ENCODE results near the gene ST8SIA2. TPM values are rescaled to one million over a fixed set of nuclear protein-coding genes. Genes with fewer than 3 reads are reported as not detected.

ST8SIA2 gene
- total and polyA plus RNA-seq, 7 donors = 0.03 to 0.79 (median 0.12) TPM; not detected in 4

DNA sequence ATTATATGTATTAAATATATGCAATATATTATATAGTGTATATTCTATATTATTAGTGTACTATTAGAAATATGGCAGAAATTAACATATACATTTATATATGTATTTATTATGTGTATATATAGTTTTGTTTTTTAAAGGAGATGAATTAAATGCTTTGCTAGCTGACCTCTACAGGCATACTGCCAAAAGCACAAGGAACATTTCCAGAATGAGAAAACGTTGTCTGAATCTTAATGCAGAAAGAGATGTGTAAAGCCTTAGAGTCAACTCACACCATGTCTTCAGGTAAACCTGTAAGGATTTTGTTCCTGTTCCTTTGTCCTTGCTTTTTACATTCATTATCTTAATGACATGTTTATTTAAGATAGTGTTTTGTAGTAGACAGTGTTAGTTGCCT is 111.9 kb downstream of the ST8SIA2 start:
- no peak for DNase-seq
- Histone ChIP-seq H3K36me3 (ENCODE audit: insufficient read depth in 1 of 2, low read depth in 1 of 2) (no peaks in the 10 kb centered on the region), H3K27me3 (ENCODE audit: insufficient read depth in 3 of 3, low read length in 2 of 3) (peaks cover 0 to 4% (median 3%) of the 10 kb centered on the region in 3 donors), H3K4me3 (no peak overlapping the region), H3K9me3 (no peaks in the 10 kb centered on the region), H3K4me1 (no peaks in the 10 kb centered on the region), H3K27ac (no peak overlapping the region)
- WGBS, 3 donors = 11 to 24% (median 13%) methylated on average over 1 of the region's 1 CpG
- intact Hi-C loops (cut with DNase I) = no loop called here
- TF ChIP-seq, protein P1, sequence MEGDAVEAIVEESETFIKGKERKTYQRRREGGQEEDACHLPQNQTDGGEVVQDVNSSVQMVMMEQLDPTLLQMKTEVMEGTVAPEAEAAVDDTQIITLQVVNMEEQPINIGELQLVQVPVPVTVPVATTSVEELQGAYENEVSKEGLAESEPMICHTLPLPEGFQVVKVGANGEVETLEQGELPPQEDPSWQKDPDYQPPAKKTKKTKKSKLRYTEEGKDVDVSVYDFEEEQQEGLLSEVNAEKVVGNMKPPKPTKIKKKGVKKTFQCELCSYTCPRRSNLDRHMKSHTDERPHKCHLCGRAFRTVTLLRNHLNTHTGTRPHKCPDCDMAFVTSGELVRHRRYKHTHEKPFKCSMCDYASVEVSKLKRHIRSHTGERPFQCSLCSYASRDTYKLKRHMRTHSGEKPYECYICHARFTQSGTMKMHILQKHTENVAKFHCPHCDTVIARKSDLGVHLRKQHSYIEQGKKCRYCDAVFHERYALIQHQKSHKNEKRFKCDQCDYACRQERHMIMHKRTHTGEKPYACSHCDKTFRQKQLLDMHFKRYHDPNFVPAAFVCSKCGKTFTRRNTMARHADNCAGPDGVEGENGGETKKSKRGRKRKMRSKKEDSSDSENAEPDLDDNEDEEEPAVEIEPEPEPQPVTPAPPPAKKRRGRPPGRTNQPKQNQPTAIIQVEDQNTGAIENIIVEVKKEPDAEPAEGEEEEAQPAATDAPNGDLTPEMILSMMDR (IDR thresholded peaks at IDR 0.05) = no peak
- ATAC-seq = no peak

GRCh38 chr15:92506506-92506905 is 112.8 kb downstream of the ST8SIA2 start:
- 40 to 55% (median 48%) methylated on average over 4 of the region's 4 CpGs for WGBS, 3 donors
- Histone ChIP-seq H3K27ac (no peak overlapping the region), H3K4me3 (no peak overlapping the region), H3K27me3 (ENCODE audit: insufficient read depth in 3 of 3, low read length in 2 of 3) (peaks cover 0 to 4% (median 3%) of the 10 kb centered on the region in 3 donors), H3K9me3 (no peaks in the 10 kb centered on the region), H3K4me1 (no peaks in the 10 kb centered on the region), H3K36me3 (ENCODE audit: insufficient read depth in 1 of 2, low read depth in 1 of 2) (no peaks in the 10 kb centered on the region)
- intact Hi-C loops (cut with DNase I) = no loop called here
- DNase-seq = no peak
- no peak for ATAC-seq
- TF ChIP-seq, protein P1 (IDR thresholded peaks at IDR 0.05) = no peak

- ATAC-seq (no peak), DNase-seq (no peak)
- WGBS, 3 donors = 67 to 70% (median 70%) methylated on average over 4 of the region's 4 CpGs
- Histone ChIP-seq H3K36me3 (ENCODE audit: insufficient read depth in 1 of 2, low read depth in 1 of 2) (no peaks in the 10 kb centered on the region), H3K27ac (no peak overlapping the region), H3K4me1 (no peaks in the 10 kb centered on the region), H3K4me3 (no peak overlapping the region), H3K27me3 (ENCODE audit: insufficient read depth in 3 of 3, low read length in 2 of 3) (peaks cover 0 to 3% (median 3%) of the 10 kb centered on the region in 3 donors), H3K9me3 (no peaks in the 10 kb centered on the region)
- TF ChIP-seq, protein P1 (IDR thresholded peaks at IDR 0.05) = no peak
- intact Hi-C loops (cut with DNase I) = no loop called here
These were observed 116.6 kb downstream of the ST8SIA2 start for GRCh38 chr15:92510163-92510882.

Data from psoas muscle (tissue), 8 donors.